ENCODE data around the gene NPPB. TPM values are rescaled to one million over a fixed set of nuclear protein-coding genes. Genes with fewer than 3 reads are reported as not detected.

NPPB gene
- total and polyA plus RNA-seq, 2 experiments from 2014 or later = 3.9 to 6.7 TPM

GRCh38 chr1:11858158-11858557, 587 bp downstream of the NPPB start:
- Histone ChIP-seq H2AFZ (no peak overlapping the region), H3K27me3 (peaks cover 34% of the 10 kb centered on the region), H4K20me1 (ENCODE audit: insufficient read depth, poor library complexity, severe bottlenecking) (no peaks in the 10 kb centered on the region), H3K4me3 (no peak overlapping the region), H3K4me1 (ENCODE audit: insufficient read depth) (no peaks in the 10 kb centered on the region), H3K36me3 (replicated peaks; ENCODE audit: insufficient read depth, low read depth) (no peaks in the 10 kb centered on the region), H3K9me3 (ENCODE audit: low read depth) (no peaks in the 10 kb centered on the region), H3K27ac (no peak overlapping the region), H3K9me2 (replicated peaks; ENCODE audit: insufficient read depth) (no peaks in the 10 kb centered on the region), H3K79me2 (no peaks in the 10 kb centered on the region), H3K4me2 (no peak overlapping the region)
- DNase-seq (ENCODE audit: low spot score) = no peak
- TF ChIP-seq CTCF (IDR thresholded peaks at IDR 0.05; ENCODE audit: poor library complexity) (no peak), EZH2 (IDR thresholded peaks at IDR 0.05; ENCODE audit: borderline replicate concordance) (no peak), EZH2phosphoT487 (IDR thresholded peaks at IDR 0.05; ENCODE audit: low read depth, severe bottlenecking, unreplicated experiment) (no peak)
- 90% methylated on average over 14 of the region's 14 CpGs for WGBS (ENCODE audit: low lambda C conversion rate, missing lambda C conversion rate)

GRCh38 chr1:11857164-11857851, 1.4 kb downstream of the NPPB start:
- no peak for DNase-seq (ENCODE audit: low spot score)
- Histone ChIP-seq H2AFZ (no peak overlapping the region), H3K9me2 (replicated peaks; ENCODE audit: insufficient read depth) (no peaks in the 10 kb centered on the region), H3K27me3 (peaks cover 34% of the 10 kb centered on the region), H3K4me3 (no peak overlapping the region), H3K36me3 (replicated peaks; ENCODE audit: insufficient read depth, low read depth) (no peaks in the 10 kb centered on the region), H3K4me2 (no peak overlapping the region), H4K20me1 (ENCODE audit: insufficient read depth, poor library complexity, severe bottlenecking) (no peaks in the 10 kb centered on the region), H3K9me3 (ENCODE audit: low read depth) (no peaks in the 10 kb centered on the region), H3K4me1 (ENCODE audit: insufficient read depth) (no peaks in the 10 kb centered on the region), H3K27ac (no peak overlapping the region), H3K79me2 (no peaks in the 10 kb centered on the region)
- WGBS (ENCODE audit: low lambda C conversion rate, missing lambda C conversion rate) = 55% methylated on average over 10 of the region's 10 CpGs
- TF ChIP-seq CTCF (IDR thresholded peaks at IDR 0.05; ENCODE audit: poor library complexity) (no peak), EZH2phosphoT487 (IDR thresholded peaks at IDR 0.05; ENCODE audit: low read depth, severe bottlenecking, unreplicated experiment) (no peak), EZH2 (IDR thresholded peaks at IDR 0.05; ENCODE audit: borderline replicate concordance) (no peak)

GRCh38 chr1:11856698-11857097, 2.0 kb downstream of the NPPB start:
- DNase-seq (ENCODE audit: low spot score) = no peak
- no peak overlapping the region for H3K27ac ChIP-seq
- H3K4me3 ChIP-seq = no peak overlapping the region
- no peaks in the 10 kb centered on the region for H4K20me1 ChIP-seq (ENCODE audit: insufficient read depth, poor library complexity, severe bottlenecking)
- H3K4me2 ChIP-seq = no peak overlapping the region
- 73% methylated on average over 3 of the region's 3 CpGs for WGBS (ENCODE audit: low lambda C conversion rate, missing lambda C conversion rate)
- H3K9me3 ChIP-seq (ENCODE audit: low read depth) = no peaks in the 10 kb centered on the region
- no peaks in the 10 kb centered on the region for H3K9me2 ChIP-seq (replicated peaks; ENCODE audit: insufficient read depth)
- H3K79me2 ChIP-seq = no peaks in the 10 kb centered on the region
- no peak for TF ChIP-seq EZH2phosphoT487 (IDR thresholded peaks at IDR 0.05; ENCODE audit: low read depth, severe bottlenecking, unreplicated experiment)
- TF ChIP-seq CTCF (IDR thresholded peaks at IDR 0.05; ENCODE audit: poor library complexity) = no peak
- no peak for TF ChIP-seq EZH2 (IDR thresholded peaks at IDR 0.05; ENCODE audit: borderline replicate concordance)
- H3K27me3 ChIP-seq = peaks cover 34% of the 10 kb centered on the region
- H3K4me1 ChIP-seq (ENCODE audit: insufficient read depth) = no peaks in the 10 kb centered on the region
- H2AFZ ChIP-seq = no peak overlapping the region
- no peaks in the 10 kb centered on the region for H3K36me3 ChIP-seq (replicated peaks; ENCODE audit: insufficient read depth, low read depth)

All from hepatocyte (in vitro differentiated cells).